ENCODE data around the gene FLT4. TPM values are rescaled to one million over a fixed set of nuclear protein-coding genes. Genes with fewer than 3 reads are reported as not detected.

FLT4 gene
- 0.13 TPM in 1 of 2 replicates, not detected in the other for total RNA-seq

DNA sequence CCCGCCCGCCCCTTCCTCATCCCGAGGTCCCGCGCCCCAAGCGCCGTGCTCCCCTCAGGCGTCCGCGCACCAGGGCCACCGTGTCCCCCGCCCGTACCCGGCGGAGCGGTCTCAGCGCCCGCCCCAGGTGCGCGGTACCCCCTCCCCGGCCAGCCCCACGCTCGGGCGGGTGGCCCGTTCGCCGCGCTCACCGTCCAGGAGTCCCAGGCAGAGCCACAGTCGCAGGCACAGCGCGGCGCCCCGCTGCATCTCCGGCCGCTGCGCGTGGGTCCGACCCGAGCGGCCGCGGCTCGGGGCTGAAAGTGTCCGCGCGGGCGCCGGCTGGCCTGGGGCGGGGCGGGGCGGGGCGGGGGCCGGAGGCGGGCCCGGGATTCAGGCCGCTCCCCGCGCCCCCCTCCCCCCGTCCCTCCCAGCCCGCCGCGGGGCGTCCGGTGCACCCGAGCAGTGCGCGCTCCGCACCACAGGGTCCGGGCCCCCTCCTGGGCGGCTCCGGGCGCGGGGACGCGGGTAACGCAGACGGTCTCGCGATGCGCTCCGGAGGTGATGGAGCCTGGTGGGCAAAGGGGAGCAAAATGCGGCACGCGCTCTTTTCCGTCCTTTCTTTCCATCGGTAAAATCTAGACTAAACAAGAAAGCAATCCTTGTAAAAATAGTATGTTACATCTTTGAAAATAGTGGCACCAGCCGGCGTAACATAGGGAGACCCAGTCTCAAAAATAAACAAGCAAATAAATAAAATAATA is at the start of gene FLT4:
Gene FLT4, minus strand, starts transcription at position 304 of the 743 bp plus-strand sequence. Its CDS starts 55 bp downstream, at position 249.

DNA sequence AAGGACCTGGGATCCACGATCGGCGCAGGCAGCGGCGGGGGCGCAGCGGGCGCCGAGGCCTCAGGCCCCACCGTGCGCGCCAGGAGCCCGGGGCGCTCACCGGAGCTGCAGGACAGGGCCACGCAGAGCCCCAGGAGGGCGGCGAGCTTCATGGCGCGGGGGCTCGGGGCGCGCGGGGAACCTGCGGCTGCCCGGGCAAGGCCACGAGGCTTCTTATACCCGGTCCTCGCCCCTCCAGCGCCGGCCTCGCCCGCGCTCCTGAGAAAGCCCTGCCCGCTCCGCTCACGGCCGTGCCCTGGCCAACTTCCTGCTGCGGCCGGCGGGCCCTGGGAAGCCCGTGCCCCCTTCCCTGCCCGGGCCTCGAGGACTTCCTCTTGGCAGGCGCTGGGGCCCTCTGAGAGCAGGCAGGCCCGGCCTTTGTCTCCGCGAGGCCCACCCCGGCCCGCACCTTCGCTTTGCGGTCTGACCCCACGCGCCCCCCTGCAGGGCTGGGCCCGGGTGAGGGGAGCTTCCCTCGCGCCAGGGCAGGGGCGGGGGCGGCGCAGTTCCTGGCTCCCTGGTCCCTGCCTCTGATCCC is 58.0 kb downstream of the FLT4 start, which contains the start of gene SCGB3A1:
Gene SCGB3A1, minus strand, starts transcription at position 189 of the 577 bp plus-strand sequence. Its CDS starts 37 bp downstream, at position 152.

Other genes with a start within 250 kb of the FLT4 start
- gene CNOT6, start 155.2 kb downstream of the FLT4 start, total RNA-seq: 9.6 and 10.5 TPM in 2 replicates
- gene SCGB3A1, start 58.1 kb downstream of the FLT4 start, total RNA-seq: not detected in 2 replicates
- not detected in 2 replicates for gene OR2Y1, start 90.5 kb upstream of the FLT4 start, total RNA-seq
- gene MGAT1, start 153.2 kb upstream of the FLT4 start, total RNA-seq: 101 and 105 TPM in 2 replicates
- gene ZFP62, start 211.7 kb upstream of the FLT4 start, total RNA-seq: 18.0 and 22.4 TPM in 2 replicates
- gene BTNL8, start 249.6 kb upstream of the FLT4 start, total RNA-seq: not detected in 2 replicates